Mononuclear cell (primary cell): ENCODE results near the gene CDH4. TPM values are rescaled to one million over a fixed set of nuclear protein-coding genes. Genes with fewer than 3 reads are reported as not detected.
"Not testable (repeated sequence)": the region's sequence is repeated elsewhere in the genome, so short reads cannot be mapped to it uniquely, and the experiment has no call there.

Experiments used
- H3K27me3 ChIP-seq: 2 replicates; pipeline ENCODE4 v1.6.0; 2011; ENCODE audit warnings: low read length, control low read depth; ENCODE audit not compliant: insufficient read depth
- H3K4me1 ChIP-seq: 2 replicates; pipeline ENCODE4 v1.5.1; 2011; ENCODE audit warnings: mild to moderate bottlenecking, low read length, control low read depth; ENCODE audit not compliant: insufficient read depth
- H3K4me3 ChIP-seq: 2 replicates; pipeline ENCODE4 v1.5.1; 2011; ENCODE audit warnings: mild to moderate bottlenecking, low read length, moderate library complexity
- H3K9me3 ChIP-seq: 2 replicates; pipeline ENCODE4 v1.5.1; 2011; ENCODE audit warnings: low read depth, mild to moderate bottlenecking, control low read depth, low read length
- total RNA-seq: library from RNA; depleted of rRNA; stranded (reverse); fragments of >200 nt; gene quantifications from one replicate; pipeline ENCODE4 v1.2.3, GENCODE V29; 2012

CDH4 gene
- total RNA-seq, 1 donor, result under 0.01 TPM

- Histone ChIP-seq H3K27me3 (no peaks in the 10 kb centered on the region), H3K9me3 (no peaks in the 10 kb centered on the region), H3K4me3 (no peak overlapping the region), H3K4me1 (peaks cover 4% of the 10 kb centered on the region)
Observed at GRCh38 chr20:61976644-61977418, 724.8 kb downstream of the CDH4 start.

- Histone ChIP-seq H3K4me1 (peaks cover 4% of the 10 kb centered on the region), H3K4me3 (no peak overlapping the region), H3K9me3 (no peaks in the 10 kb centered on the region), H3K27me3 (no peaks in the 10 kb centered on the region)
Observed at GRCh38 chr20:61977419-61977786, 725.3 kb downstream of the CDH4 start.

GRCh38 chr20:61978491-61978890, 726.4 kb downstream of the CDH4 start:
- Histone ChIP-seq H3K4me1 (peaks cover 4% of the 10 kb centered on the region), H3K27me3 (no peaks in the 10 kb centered on the region), H3K4me3 (no peak overlapping the region), H3K9me3 (no peaks in the 10 kb centered on the region)

- no peaks in the 10 kb centered on the region for H3K27me3 ChIP-seq
- no peaks in the 10 kb centered on the region for H3K9me3 ChIP-seq
- no peak overlapping the region for H3K4me3 ChIP-seq
- H3K4me1 ChIP-seq, result peaks cover 4% of the 10 kb centered on the region
Observed at GRCh38 chr20:61979090-61979489, 727.0 kb downstream of the CDH4 start.

- Histone ChIP-seq H3K4me1 (peaks cover 4% of the 10 kb centered on the region), H3K4me3 (no peak overlapping the region), H3K27me3 (no peaks in the 10 kb centered on the region), H3K9me3 (no peaks in the 10 kb centered on the region)
Observed at GRCh38 chr20:61979701-61980635, 727.9 kb downstream of the CDH4 start.

GRCh38 chr20:61980647-61981583, 728.9 kb downstream of the CDH4 start:
- Histone ChIP-seq H3K9me3 (no peaks in the 10 kb centered on the region), H3K27me3 (no peaks in the 10 kb centered on the region), H3K4me3 (no peak overlapping the region), H3K4me1 (peaks cover 4% of the 10 kb centered on the region)

GRCh38 chr20:61981691-61982090, 729.6 kb downstream of the CDH4 start:
- not testable (repeated sequence) for H3K27me3 ChIP-seq, H3K9me3 ChIP-seq, H3K4me3 ChIP-seq, H3K4me1 ChIP-seq

- H3K27me3 ChIP-seq, result no peaks in the 10 kb centered on the region
- no peaks in the 10 kb centered on the region for H3K9me3 ChIP-seq
- peaks cover 4% of the 10 kb centered on the region for H3K4me1 ChIP-seq
- H3K4me3 ChIP-seq, result no peak overlapping the region
Observed at GRCh38 chr20:61982191-61982950, 730.3 kb downstream of the CDH4 start.

- H3K9me3 ChIP-seq, result no peaks in the 10 kb centered on the region
- peaks cover 4% of the 10 kb centered on the region for H3K4me1 ChIP-seq
- H3K4me3 ChIP-seq, result no peak overlapping the region
- no peaks in the 10 kb centered on the region for H3K27me3 ChIP-seq
Observed at GRCh38 chr20:61982951-61983315, 730.9 kb downstream of the CDH4 start.

- Histone ChIP-seq H3K27me3 (no peaks in the 10 kb centered on the region), H3K9me3 (no peaks in the 10 kb centered on the region), H3K4me1 (peaks cover 4% of the 10 kb centered on the region), H3K4me3 (no peak overlapping the region)
Observed at GRCh38 chr20:61983965-61984364, 731.9 kb downstream of the CDH4 start.

- H3K27me3 ChIP-seq, H3K4me3 ChIP-seq, H3K4me1 ChIP-seq, H3K9me3 ChIP-seq: not testable (repeated sequence)
Observed at GRCh38 chr20:61984431-61984830, 732.4 kb downstream of the CDH4 start.

GRCh38 chr20:61985096-61985495, 733.0 kb downstream of the CDH4 start:
- Histone ChIP-seq H3K4me3 (no peak overlapping the region), H3K27me3 (no peaks in the 10 kb centered on the region), H3K4me1 (peaks cover 4% of the 10 kb centered on the region), H3K9me3 (no peaks in the 10 kb centered on the region)

GRCh38 chr20:61986762-61987321, 734.8 kb downstream of the CDH4 start:
- H3K27me3 ChIP-seq, result no peaks in the 10 kb centered on the region
- no peak overlapping the region for H3K4me3 ChIP-seq
- H3K4me1 ChIP-seq, result peaks cover 4% of the 10 kb centered on the region
- H3K9me3 ChIP-seq, result peaks cover 3% of the 10 kb centered on the region

- no peaks in the 10 kb centered on the region for H3K27me3 ChIP-seq
- peaks cover 4% of the 10 kb centered on the region for H3K4me1 ChIP-seq
- H3K9me3 ChIP-seq, result peaks cover 5% of the 10 kb centered on the region
- no peak overlapping the region for H3K4me3 ChIP-seq
Observed at GRCh38 chr20:61988665-61989064, 736.6 kb downstream of the CDH4 start.
